Body of pancreas (tissue), 4 donors: ENCODE results near the gene TRMT1.

Experiments
- CTCF ChIP-seq, 7 experiments: fragments of 450-650 bp in 4 of 7; fragments of 200-600 bp in 3 of 7; sonication (generic) in 3 of 7; IDR thresholded peaks; one replicate each; pipeline ENCODE4 v1.5.1; 2016 to 2019; ENCODE audit warnings: antibody characterized with exemption in 7 of 7
- POLR2A ChIP-seq, 3 donors: fragments of 450-650 bp; IDR thresholded peaks; one replicate each; pipeline ENCODE4 v1.6.1; 2016; ENCODE audit warnings: antibody characterized with exemption in 3 of 3, mild to moderate bottlenecking in 2 of 3

GRCh38 chr19:13089857-13090507, 26.6 kb downstream of the TRMT1 start:
- TF ChIP-seq CTCF (IDR thresholded peaks at IDR 0.05) (no peak), POLR2A (IDR thresholded peaks at IDR 0.05) (no peak)
